Duodenal mucosa (tissue), 2 donors: Measurements from ENCODE around the gene GABARAP.

Experiments
- H3K27ac ChIP-seq: one replicate; pipeline ENCODE4 v1.7.0; 2013; ENCODE audit warnings: low read depth, low read length
- H3K27me3 ChIP-seq, 2 donors: one replicate each; pipeline ENCODE4 v1.7.0; 2013; ENCODE audit warnings: low read length in 2 of 2, control low read depth in 1 of 2; ENCODE audit not compliant: insufficient read depth in 2 of 2, control insufficient read depth in 1 of 2
- H3K36me3 ChIP-seq, 2 donors: one replicate each; pipeline ENCODE4 v1.7.0; 2013; ENCODE audit warnings: low read length in 2 of 2, control low read depth in 1 of 2; ENCODE audit not compliant: insufficient read depth in 2 of 2, control insufficient read depth in 1 of 2
- H3K4me1 ChIP-seq, 2 donors: one replicate each; pipeline ENCODE4 v1.7.0; 2013; ENCODE audit warnings: low read length in 2 of 2, control low read depth in 1 of 2; ENCODE audit not compliant: insufficient read depth in 2 of 2, control insufficient read depth in 1 of 2
- H3K4me3 ChIP-seq, 2 donors: one replicate each; pipeline ENCODE4 v1.7.0; 2013; ENCODE audit warnings: low read length in 2 of 2, low read depth in 1 of 2
- H3K9ac ChIP-seq, 2 donors: one replicate each; pipeline ENCODE4 v1.7.0; 2013; ENCODE audit warnings: low read length in 2 of 2, low read depth in 1 of 2
- H3K9me3 ChIP-seq, 2 donors: one replicate each; pipeline ENCODE4 v1.7.0; 2013; ENCODE audit warnings: low read length in 2 of 2, control low read depth in 1 of 2; ENCODE audit not compliant: control insufficient read depth in 1 of 2

GABARAP gene

DNA sequence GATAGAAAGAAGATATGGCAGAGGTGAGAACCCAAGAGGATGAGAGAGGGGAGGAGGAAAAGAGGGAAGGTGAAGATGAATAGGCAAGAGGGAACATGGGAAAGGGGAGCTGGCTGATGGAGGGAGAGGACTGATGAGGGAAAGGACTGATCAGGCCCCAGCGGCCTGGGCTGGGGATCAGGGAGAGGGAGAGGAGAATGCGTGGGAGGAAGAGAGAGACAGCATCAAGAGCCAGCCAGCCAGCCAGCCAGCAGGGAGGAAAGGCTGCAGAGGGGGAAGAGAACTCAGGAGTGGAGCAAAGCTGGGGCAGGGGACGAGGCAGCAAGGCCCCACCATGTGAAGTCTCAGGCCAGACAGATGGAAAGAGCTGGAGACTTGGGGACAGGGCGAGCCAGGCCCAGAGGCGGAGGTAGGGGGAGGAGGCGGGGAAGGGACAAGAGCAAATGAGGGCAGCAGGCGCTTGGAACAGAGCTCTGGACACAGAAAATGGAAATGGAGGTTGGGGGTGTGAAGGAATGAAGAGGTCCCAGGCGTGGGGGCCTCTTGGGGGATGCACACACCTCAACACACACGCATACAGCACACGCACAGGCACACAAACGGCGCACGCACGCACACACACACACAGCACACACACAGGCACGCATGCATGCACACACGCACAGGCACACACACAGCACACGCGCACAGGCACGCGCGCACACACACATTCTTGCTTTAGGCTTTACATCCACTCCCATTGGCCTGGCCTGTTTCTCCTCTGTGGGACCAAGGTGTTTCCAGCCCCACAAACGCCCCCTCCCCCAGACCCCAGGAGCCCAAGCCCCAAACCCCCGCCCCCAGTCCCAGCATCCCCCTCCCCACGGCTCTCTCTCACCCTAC, 34.9 kb downstream of the GABARAP start:
- no peak overlapping the region for H3K9ac ChIP-seq

DNA sequence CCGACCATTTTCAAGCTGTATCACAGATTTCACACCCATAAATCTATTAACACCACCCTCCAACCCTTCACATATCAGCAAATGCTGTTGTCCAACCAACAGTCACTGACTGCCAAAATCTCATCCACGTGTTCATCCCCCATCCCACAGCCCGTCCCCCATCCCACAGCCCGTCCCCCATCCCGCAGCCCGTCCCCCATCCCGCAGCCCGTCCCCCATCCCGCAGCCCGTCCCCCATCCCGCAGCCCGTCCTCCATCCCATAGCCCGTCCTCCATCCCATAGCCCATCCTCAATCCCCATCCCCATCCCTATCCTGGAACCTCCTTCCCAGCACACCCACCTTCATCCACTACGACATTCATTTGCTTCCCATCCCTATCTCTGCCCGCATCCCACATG, 36.7 kb downstream of the GABARAP start:
- peak overlapping the region; percentile 36 for H3K27ac ChIP-seq
- peaks cover 0 to 5% of the 10 kb centered on the region in 2 donors for H3K36me3 ChIP-seq
- H3K4me1 ChIP-seq, result peaks cover 0 to 14% of the 10 kb centered on the region in 2 donors
- no peaks in the 10 kb centered on the region for H3K9me3 ChIP-seq
- peak overlapping the region; percentile 74 to 79 for H3K4me3 ChIP-seq
- no peaks in the 10 kb centered on the region for H3K27me3 ChIP-seq
- peak overlapping the region; percentile 32 to 64 for H3K9ac ChIP-seq

More for the DNA sequence above, 34.9 kb downstream of the GABARAP start:
- H3K36me3 ChIP-seq, result peaks cover 0 to 5% of the 10 kb centered on the region in 2 donors
- H3K27ac ChIP-seq, result no peak overlapping the region
- H3K4me3 ChIP-seq, result no peak overlapping the region
- peaks cover 0 to 14% of the 10 kb centered on the region in 2 donors for H3K4me1 ChIP-seq
- H3K27me3 ChIP-seq, result peaks cover 0 to 4% of the 10 kb centered on the region in 2 donors
- H3K9me3 ChIP-seq, result no peaks in the 10 kb centered on the region

DNA sequence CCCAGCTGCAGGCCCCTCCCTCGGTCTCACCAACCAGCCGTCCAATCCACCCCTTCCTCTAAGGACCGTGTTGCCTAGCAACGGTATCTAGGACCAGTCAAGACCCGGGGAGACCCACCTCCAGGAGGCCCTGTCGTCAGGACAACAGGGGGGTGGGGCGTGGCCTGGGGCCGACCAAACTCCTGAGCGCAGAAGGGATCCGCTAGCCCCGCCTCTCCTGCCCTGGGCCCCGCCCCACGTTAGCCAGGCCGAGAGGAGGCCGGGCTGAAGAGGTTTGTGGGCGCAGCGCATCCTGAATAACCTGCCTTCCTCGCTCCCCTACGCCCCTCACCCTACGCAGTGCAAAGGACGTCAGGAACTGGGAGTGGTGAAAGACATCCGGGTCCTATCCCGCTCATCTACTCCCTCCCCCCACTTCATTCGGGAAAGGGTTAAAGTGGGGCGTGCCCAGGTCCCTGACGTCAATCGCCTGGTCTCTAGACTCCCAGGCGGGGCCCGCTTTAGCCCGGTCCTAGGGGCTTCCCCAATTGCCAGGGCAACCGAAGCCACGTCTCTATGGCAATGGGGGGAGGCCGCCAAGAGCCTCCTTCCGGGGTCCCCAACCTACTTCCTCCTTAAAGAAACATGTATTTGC, 37.3 kb downstream of the GABARAP start:
- Histone ChIP-seq H3K27me3 (no peaks in the 10 kb centered on the region), H3K27ac (peak overlapping the region; percentile 36), H3K9me3 (no peaks in the 10 kb centered on the region), H3K36me3 (peaks cover 0 to 5% of the 10 kb centered on the region in 2 donors), H3K9ac (peak overlapping the region; percentile 32 to 64), H3K4me3 (peak overlapping the region; percentile 74 to 79), H3K4me1 (peaks cover 0 to 14% of the 10 kb centered on the region in 2 donors)

DNA sequence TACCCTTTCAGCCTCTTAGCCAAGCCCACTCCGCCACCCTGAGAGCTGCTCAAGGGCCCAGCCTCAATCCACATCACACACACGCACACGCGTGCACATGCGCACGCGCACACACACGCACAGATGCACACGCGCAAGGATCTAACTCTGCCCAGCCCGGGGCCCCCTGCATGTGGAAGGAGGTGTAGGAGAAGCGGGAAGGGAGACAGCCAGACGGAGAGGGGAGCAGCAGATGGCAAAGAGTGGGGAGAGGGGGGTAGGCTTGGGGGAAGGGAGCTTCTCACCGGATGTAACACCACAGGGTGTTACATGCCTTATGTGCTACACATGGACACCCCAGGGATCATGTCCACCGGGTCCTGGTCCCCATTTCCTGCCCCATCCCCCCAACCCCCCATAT, 37.9 kb downstream of the GABARAP start:
- no peaks in the 10 kb centered on the region for H3K27me3 ChIP-seq
- peak overlapping the region in 1 of 2 donors; percentile 32 for H3K9ac ChIP-seq
- no peaks in the 10 kb centered on the region for H3K9me3 ChIP-seq
- no peak overlapping the region for H3K27ac ChIP-seq
- H3K4me3 ChIP-seq, result peak overlapping the region; percentile 74 to 79
- peaks cover 0 to 14% of the 10 kb centered on the region in 2 donors for H3K4me1 ChIP-seq
- H3K36me3 ChIP-seq, result peaks cover 0 to 5% of the 10 kb centered on the region in 2 donors

DNA sequence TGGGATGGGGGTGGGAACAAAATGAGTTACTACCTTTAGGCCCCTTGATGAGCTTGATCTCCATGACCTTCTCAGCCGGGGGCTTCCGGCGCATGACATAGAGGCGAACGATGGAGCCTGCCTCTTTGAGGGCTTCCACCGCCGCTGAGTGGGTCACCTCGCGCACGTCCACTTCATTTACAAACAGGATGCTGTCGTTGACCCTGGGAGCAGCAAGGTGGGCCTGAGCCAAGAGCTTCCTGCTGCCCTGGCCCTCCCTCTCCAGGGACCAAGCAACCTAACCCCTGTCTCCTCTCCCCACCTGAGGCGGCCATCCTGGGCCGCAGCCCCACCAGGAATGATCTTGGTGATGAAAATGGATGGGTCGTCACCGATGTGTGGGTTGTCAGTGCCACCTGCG, 38.9 kb downstream of the GABARAP start:
- H3K27ac ChIP-seq, result no peak overlapping the region
- peaks cover 0 to 14% of the 10 kb centered on the region in 2 donors for H3K4me1 ChIP-seq
- no peaks in the 10 kb centered on the region for H3K9me3 ChIP-seq
- no peak overlapping the region for H3K9ac ChIP-seq
- no peaks in the 10 kb centered on the region for H3K27me3 ChIP-seq
- H3K4me3 ChIP-seq, result no peak overlapping the region
- H3K36me3 ChIP-seq, result peaks cover 0 to 5% of the 10 kb centered on the region in 2 donors

DNA sequence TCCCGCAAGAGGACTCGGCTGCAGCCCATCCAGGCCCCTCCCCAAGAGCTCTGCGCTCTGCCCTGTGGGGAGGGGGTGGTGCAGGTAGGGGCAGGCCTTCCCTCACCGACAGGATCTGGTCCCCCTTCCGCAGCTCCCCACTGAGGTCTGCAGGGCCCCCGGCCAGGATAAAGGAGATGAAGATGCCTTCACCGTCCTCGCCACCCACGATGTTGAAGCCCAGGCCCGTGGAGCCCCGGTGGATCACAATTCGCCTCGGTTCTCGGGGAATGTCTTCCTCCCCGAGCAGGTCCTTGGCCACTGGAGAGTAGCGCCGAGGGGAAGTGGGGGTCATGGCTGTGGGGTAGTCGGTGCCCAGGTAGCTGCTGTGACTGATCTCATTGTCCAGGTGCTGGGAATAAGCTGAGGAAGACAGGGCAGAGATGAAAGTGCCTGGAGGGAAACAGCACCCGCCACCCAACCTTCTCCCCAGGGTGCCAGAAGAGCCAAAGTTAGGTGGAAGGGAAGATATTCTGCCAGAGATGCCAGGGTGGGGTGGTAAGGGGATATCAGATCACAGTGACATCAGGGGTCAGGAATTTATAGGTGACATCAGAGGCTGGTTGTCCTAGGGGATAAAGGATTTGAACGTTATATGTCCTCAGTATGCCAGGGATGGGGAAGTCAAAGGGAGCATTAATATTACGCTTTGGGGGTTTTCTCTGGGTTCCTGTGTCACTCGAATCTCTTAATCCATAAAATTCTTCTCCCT, 45.4 kb downstream of the GABARAP start:
- Histone ChIP-seq H3K36me3 (peaks cover 0 to 12% of the 10 kb centered on the region in 2 donors), H3K27ac (no peak overlapping the region), H3K9ac (no peak overlapping the region), H3K27me3 (no peaks in the 10 kb centered on the region), H3K4me3 (no peak overlapping the region), H3K9me3 (no peaks in the 10 kb centered on the region), H3K4me1 (no peaks in the 10 kb centered on the region)

DNA sequence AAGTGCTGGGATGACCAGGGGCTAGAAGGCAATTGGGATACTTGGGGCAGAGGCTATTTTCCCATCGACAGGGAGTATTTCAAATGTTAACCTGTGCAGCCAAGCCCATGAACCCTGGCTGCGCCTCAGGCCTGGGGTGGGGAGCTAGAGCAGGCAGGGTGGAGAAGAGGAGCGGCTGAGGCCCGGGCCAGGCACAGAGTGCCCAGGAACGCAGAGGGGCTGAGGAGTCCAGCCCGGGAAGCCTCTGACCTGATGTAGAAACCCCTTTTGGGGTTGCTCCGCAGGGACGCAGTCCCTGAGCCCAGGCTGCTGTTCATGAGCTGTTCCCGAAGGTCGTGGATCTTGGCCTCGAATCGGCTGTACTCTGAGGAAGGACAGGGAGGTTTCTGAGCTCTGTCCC, 46.3 kb downstream of the GABARAP start:
- Histone ChIP-seq H3K27ac (no peak overlapping the region), H3K9me3 (no peaks in the 10 kb centered on the region), H3K4me1 (no peaks in the 10 kb centered on the region), H3K36me3 (peaks cover 0 to 12% of the 10 kb centered on the region in 2 donors), H3K4me3 (no peak overlapping the region), H3K27me3 (no peaks in the 10 kb centered on the region), H3K9ac (no peak overlapping the region)

DNA sequence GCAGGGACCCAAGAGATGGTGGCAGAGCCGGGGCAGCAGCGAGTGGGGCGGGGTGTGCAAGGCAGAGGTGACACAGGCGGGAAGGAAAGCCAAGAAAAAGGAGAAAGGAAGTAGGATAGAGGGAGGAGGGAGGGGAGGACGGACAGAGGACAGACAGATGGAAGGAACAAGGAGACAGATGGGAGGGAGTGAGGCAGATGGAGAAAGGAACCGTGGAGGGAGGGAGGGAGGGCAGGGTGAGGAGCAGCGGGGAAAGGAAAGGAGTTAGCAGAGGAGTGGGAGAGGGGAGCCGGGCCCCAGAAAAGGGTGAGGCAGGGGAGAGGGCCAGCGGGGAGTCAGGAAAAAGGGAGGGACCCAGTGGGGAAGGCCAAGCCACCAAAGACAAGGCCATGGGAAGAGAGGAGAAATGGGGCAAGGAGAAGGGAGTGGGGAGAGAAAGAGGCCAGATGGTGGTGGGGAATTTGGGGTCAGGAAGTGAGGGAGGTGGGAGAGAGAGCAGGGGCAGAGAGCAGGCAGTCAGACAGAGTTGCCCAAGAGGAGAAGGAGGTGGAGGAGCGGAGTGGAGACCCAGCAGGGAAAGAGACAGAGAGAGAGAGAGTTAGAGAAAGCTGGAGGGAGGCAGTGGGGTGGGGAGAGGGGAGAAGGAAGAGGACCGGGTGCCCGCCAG, 49.8 kb downstream of the GABARAP start:
- Histone ChIP-seq H3K27me3 (no peaks in the 10 kb centered on the region), H3K9ac (no peak overlapping the region), H3K36me3 (peaks cover 0 to 12% of the 10 kb centered on the region in 2 donors), H3K4me1 (no peaks in the 10 kb centered on the region), H3K27ac (no peak overlapping the region), H3K9me3 (no peaks in the 10 kb centered on the region), H3K4me3 (no peak overlapping the region)

DNA sequence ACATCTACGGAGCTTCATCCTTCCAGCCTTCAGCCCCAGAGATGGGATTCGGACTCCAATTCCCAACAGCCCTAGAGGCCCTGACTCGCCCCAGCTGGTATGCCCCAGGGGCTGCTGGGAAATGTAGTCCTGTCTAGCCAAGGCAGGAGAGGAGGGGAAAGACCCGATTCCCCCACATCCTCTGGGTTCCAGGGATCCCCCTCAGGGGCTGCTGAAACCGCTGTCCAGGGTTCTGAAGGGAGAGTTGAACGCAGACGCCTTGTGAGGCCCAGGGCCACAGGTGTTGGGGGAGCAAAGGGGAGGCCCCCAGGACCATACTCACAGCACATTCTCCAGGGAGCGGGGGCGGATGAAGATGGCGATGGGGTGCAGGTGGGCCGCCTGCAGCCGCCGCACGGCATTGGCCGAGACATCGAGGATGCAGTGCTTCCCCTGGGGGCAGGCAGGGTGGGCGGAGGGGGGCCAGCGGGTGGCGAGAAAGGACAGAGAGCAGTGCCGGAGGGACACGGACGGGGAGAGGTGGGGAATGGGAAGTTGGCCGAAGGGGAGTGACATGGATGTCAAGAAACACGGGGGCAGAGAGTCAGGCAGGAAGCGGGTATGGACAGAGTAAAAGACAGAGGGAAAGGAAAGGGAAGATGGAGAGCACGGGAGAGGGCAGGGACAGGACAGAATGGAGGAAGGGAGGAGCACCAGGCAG, 50.5 kb downstream of the GABARAP start:
- H3K27ac ChIP-seq, result no peak overlapping the region
- H3K36me3 ChIP-seq, result peaks cover 0 to 12% of the 10 kb centered on the region in 2 donors
- H3K27me3 ChIP-seq, result no peaks in the 10 kb centered on the region

More for the DNA sequence above, 50.5 kb downstream of the GABARAP start:
- Histone ChIP-seq H3K4me1 (no peaks in the 10 kb centered on the region), H3K9ac (no peak overlapping the region), H3K4me3 (no peak overlapping the region), H3K9me3 (no peaks in the 10 kb centered on the region)
